Brain microvascular endothelial cell (primary cell): ENCODE results near the gene TGFA.

Source experiments
- DNase-seq: peaks from one replicate; pipeline ENCODE4 v3.0.0-alpha.2; 2020
- H3K27ac ChIP-seq: fragments of 250-450 bp; sonication (Bioruptor Pico); 2 replicates; pipeline ENCODE4 v1.5.1; 2020; ENCODE audit warnings: mild to moderate bottlenecking, moderate library complexity
- H3K27me3 ChIP-seq: fragments of 250-450 bp; sonication (Bioruptor Pico); replicated peaks from 2 replicates; pipeline ENCODE4 v1.5.1; 2020; ENCODE audit warnings: mild to moderate bottlenecking
- H3K36me3 ChIP-seq: fragments of 250-450 bp; sonication (Bioruptor Pico); replicated peaks from 2 replicates; pipeline ENCODE4 v1.5.1; 2020; ENCODE audit warnings: mild to moderate bottlenecking
- H3K4me3 ChIP-seq: 2 replicates; pipeline ENCODE4 v1.5.1; 2011; ENCODE audit warnings: low read depth, mild to moderate bottlenecking, control low read depth, low read length, moderate library complexity
- in situ Hi-C: cut with HindIII; loops from 2 replicates; pipeline ENCODE4 v1.10.0; 2017; ENCODE audit warnings: low sequenced_read_pairs, low pct_ligation_motif_present
- TF ChIP-seq, protein P1 (sequence below): IDR thresholded peaks from 2 replicates; pipeline ENCODE4 v1.5.1; 2011; ENCODE audit warnings: low read depth, mild to moderate bottlenecking, moderate library complexity, low read length, control low read depth, inconsistent platforms; ENCODE audit errors: missing control alignments

TGFA gene

GRCh38 chr2:70501215-70501614 is 52.4 kb downstream of the TGFA start:
- Histone ChIP-seq H3K27me3 (no peaks in the 10 kb centered on the region), H3K36me3 (no peaks in the 10 kb centered on the region), H3K27ac (no peak overlapping the region), H3K4me3 (no peak overlapping the region)
- in situ Hi-C loops, result no loop called here
- TF ChIP-seq, protein P1, sequence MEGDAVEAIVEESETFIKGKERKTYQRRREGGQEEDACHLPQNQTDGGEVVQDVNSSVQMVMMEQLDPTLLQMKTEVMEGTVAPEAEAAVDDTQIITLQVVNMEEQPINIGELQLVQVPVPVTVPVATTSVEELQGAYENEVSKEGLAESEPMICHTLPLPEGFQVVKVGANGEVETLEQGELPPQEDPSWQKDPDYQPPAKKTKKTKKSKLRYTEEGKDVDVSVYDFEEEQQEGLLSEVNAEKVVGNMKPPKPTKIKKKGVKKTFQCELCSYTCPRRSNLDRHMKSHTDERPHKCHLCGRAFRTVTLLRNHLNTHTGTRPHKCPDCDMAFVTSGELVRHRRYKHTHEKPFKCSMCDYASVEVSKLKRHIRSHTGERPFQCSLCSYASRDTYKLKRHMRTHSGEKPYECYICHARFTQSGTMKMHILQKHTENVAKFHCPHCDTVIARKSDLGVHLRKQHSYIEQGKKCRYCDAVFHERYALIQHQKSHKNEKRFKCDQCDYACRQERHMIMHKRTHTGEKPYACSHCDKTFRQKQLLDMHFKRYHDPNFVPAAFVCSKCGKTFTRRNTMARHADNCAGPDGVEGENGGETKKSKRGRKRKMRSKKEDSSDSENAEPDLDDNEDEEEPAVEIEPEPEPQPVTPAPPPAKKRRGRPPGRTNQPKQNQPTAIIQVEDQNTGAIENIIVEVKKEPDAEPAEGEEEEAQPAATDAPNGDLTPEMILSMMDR, result no peak
- no peak for DNase-seq

DNA sequence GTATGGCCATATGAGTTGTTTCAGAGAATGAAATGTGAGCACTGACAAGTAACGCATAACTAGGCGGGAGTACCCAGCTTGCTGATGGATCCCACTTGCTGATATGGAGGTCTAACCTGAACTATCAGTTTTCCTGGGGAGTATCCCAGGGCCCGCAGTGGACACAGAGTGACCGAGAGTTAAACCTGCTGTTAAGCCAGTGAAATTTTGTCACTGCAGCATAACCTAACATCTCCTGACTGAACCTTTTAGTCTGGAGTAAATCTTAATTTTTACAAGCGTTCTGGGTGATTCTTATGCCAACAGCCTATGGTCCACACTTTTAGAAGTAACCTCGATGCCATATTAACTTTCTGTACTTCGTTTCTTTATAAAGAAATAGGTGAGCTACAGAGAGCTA is 54.4 kb downstream of the TGFA start:
- Histone ChIP-seq H3K27me3 (no peaks in the 10 kb centered on the region), H3K27ac (no peak overlapping the region), H3K4me3 (no peak overlapping the region), H3K36me3 (no peaks in the 10 kb centered on the region)
- in situ Hi-C loops, result no loop called here
- TF ChIP-seq, protein P1, result no peak
- no peak for DNase-seq

DNA sequence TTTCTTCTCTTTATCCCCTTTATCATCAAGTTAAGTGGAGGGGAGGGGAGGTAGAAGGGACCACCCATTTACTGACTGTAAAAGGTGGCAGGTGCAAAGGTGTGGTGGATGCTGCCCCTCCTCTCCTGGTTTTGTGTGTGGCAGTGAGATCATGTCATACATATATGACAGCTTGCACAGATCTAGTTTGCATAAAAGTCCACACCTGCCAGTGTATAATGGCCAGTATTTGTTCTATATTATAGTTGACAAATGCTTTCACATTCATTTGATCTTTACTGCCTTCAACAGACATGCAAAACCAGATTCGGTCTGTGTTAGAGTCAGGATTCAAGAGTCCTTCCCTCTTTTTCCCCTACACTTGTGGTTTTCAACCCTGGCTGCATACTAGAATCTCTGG is 55.1 kb downstream of the TGFA start:
- DNase-seq, result no peak
- Histone ChIP-seq H3K27me3 (no peaks in the 10 kb centered on the region), H3K27ac (no peak overlapping the region), H3K4me3 (no peak overlapping the region), H3K36me3 (no peaks in the 10 kb centered on the region)
- in situ Hi-C loops, result no loop called here
- TF ChIP-seq, protein P1, result no peak

DNA sequence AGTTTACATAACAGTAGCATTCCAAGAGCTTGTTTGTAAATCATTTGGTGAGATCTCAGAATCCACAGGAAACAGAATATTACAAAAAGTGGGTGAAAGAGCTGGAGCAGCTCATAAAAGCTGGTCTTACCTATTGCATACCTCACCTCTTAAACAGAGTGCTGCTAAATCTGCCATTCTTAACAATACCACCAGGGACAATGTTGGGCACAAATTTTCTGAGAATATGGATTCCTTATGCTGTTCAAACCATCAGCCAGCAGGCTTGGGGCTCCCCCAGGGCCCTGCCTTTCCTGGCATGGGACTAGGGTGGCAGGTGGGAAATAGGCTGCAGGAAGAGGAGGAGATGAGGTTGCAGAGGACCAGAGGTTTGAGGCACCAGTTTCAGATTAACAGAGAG is 55.6 kb downstream of the TGFA start:
- no peak overlapping the region for H3K27ac ChIP-seq
- TF ChIP-seq, protein P1, result peak; percentile 31
- H3K36me3 ChIP-seq, result no peaks in the 10 kb centered on the region
- no peak for DNase-seq
- H3K27me3 ChIP-seq, result no peaks in the 10 kb centered on the region
- no peak overlapping the region for H3K4me3 ChIP-seq
- in situ Hi-C loops, result no loop called here

- DNase-seq, result no peak
- no peaks in the 10 kb centered on the region for H3K36me3 ChIP-seq
- no peaks in the 10 kb centered on the region for H3K27me3 ChIP-seq
- in situ Hi-C loops, result no loop called here
- TF ChIP-seq, protein P1, result no peak
- no peak overlapping the region for H3K27ac ChIP-seq
- no peak overlapping the region for H3K4me3 ChIP-seq
Measured at GRCh38 chr2:70496819-70497218, 56.8 kb downstream of the TGFA start.

- in situ Hi-C loops, result no loop called here
- Histone ChIP-seq H3K27me3 (no peaks in the 10 kb centered on the region), H3K36me3 (no peaks in the 10 kb centered on the region), H3K27ac (no peak overlapping the region), H3K4me3 (no peak overlapping the region)
- TF ChIP-seq, protein P1, result no peak
- no peak for DNase-seq
Measured at GRCh38 chr2:70494293-70494886, 59.2 kb downstream of the TGFA start.
